HG03139 (cell line): ENCODE data around the gene SLC6A17.

ENCODE experiments used
- ATAC-seq: cut with Tn5 transposase; IDR thresholded peaks from one replicate; pipeline ENCODE4 v1.9.1; 2021; ENCODE audit not compliant: unreplicated experiment

SLC6A17 gene

GRCh38 chr1:110201157-110201825 lies 51.0 kb downstream of the SLC6A17 start:
- ATAC-seq: no peak

GRCh38 chr1:110203021-110203661 lies 52.8 kb downstream of the SLC6A17 start:
- ATAC-seq: no peak

- no peak for ATAC-seq
Measured at GRCh38 chr1:110205156-110205555, 54.9 kb downstream of the SLC6A17 start.

- no peak for ATAC-seq
Measured at GRCh38 chr1:110205591-110206155, 55.4 kb downstream of the SLC6A17 start.

GRCh38 chr1:110206261-110206920 lies 56.1 kb downstream of the SLC6A17 start:
- no peak for ATAC-seq

- no peak for ATAC-seq
Measured at GRCh38 chr1:110207831-110208230, 57.5 kb downstream of the SLC6A17 start.

GRCh38 chr1:110208916-110209645 lies 58.8 kb downstream of the SLC6A17 start:
- ATAC-seq: no peak

- ATAC-seq: peak; percentile 85
Measured at GRCh38 chr1:110209715-110210603, 59.7 kb downstream of the SLC6A17 start, which contains the start of gene KCNC4. Gene KCNC4, plus strand, starts transcription at chr1:110210314. Its CDS starts 1,186 bp downstream, at chr1:110211500.

- peak; percentile 24 for ATAC-seq
Measured at GRCh38 chr1:110210604-110211495, 60.6 kb downstream of the SLC6A17 start.

GRCh38 chr1:110211496-110212168 lies 61.3 kb downstream of the SLC6A17 start:
- ATAC-seq: no peak

GRCh38 chr1:110212169-110213142 lies 62.2 kb downstream of the SLC6A17 start:
- ATAC-seq: no peak

GRCh38 chr1:110213143-110213540 lies 62.8 kb downstream of the SLC6A17 start:
- ATAC-seq: no peak

GRCh38 chr1:110214454-110215404 lies 64.4 kb downstream of the SLC6A17 start:
- ATAC-seq: no peak

GRCh38 chr1:110215621-110216515 lies 65.6 kb downstream of the SLC6A17 start:
- ATAC-seq: no peak

- no peak for ATAC-seq
Measured at GRCh38 chr1:110216844-110217444, 66.7 kb downstream of the SLC6A17 start.
